Transverse colon (tissue), 4 donors: ENCODE data around the gene GRHL1. TPM values are rescaled to one million over a fixed set of nuclear protein-coding genes. Genes with fewer than 3 reads are reported as not detected.

Experiments used
- DNase-seq: peaks from one replicate; pipeline ENCODE4 v3.0.0-alpha.2; 2019
- H3K27ac ChIP-seq, 4 donors: fragments of 200-600 bp; sonication (generic); 2 replicates each; pipeline ENCODE4 v1.5.1; 2016 to 2018; ENCODE audit warnings: inconsistent platforms in 4 of 4
- H3K27me3 ChIP-seq: fragments of 200-600 bp; sonication (generic); 2 replicates; pipeline ENCODE4 v1.5.1; 2017; ENCODE audit warnings: inconsistent platforms
- H3K36me3 ChIP-seq, 4 donors: fragments of 200-600 bp; sonication (generic); 2 replicates each; pipeline ENCODE4 v1.5.1; 2017 to 2019; ENCODE audit warnings: inconsistent platforms in 4 of 4
- H3K4me1 ChIP-seq, 4 donors: fragments of 200-600 bp; sonication (generic); 2 replicates each; pipeline ENCODE4 v1.5.1; 2017 to 2020; ENCODE audit warnings: inconsistent platforms in 4 of 4
- H3K4me3 ChIP-seq, 4 donors: fragments of 200-600 bp; sonication (generic); 1 replicate in 1 of 4; 2 replicates in 3 of 4; pipeline versions ENCODE4 v1.5.1 to v1.6.1; 2017 to 2019; ENCODE audit warnings: inconsistent platforms in 4 of 4
- H3K9me3 ChIP-seq, 2 donors: fragments of 200-600 bp; sonication (generic); 2 replicates each; pipeline ENCODE4 v1.5.1; 2017 to 2019; ENCODE audit warnings: inconsistent platforms in 2 of 2
- CTCF ChIP-seq, 5 experiments: fragments of 200-600 bp in 3 of 5; fragments of 450-650 bp in 2 of 5; sonication (generic) in 3 of 5; IDR thresholded peaks; 1 replicate in 2 of 5; 2 replicates in 3 of 5; pipeline ENCODE4 v1.5.1; 2016 to 2017; ENCODE audit warnings: antibody characterized with exemption in 5 of 5, inconsistent platforms in 3 of 5, mild to moderate bottlenecking in 2 of 5, moderate library complexity in 1 of 5
- EP300 ChIP-seq: sonication (generic); formaldehyde crosslinking; IDR thresholded peaks from one replicate; pipeline ENCODE4 v1.6.1; 2017; ENCODE audit warnings: antibody characterized with exemption, low read depth
- POLR2A ChIP-seq: fragments of 450-650 bp; IDR thresholded peaks from one replicate; pipeline ENCODE4 v1.6.1; 2016; ENCODE audit warnings: antibody characterized with exemption, mild to moderate bottlenecking, moderate library complexity
- POLR2AphosphoS5 ChIP-seq, 3 donors: sonication (generic); formaldehyde crosslinking; IDR thresholded peaks; one replicate each; pipeline ENCODE4 v1.6.1; 2016; ENCODE audit warnings: antibody characterized with exemption in 3 of 3
- WGBS, 2 donors: methylation state at CpG; one replicate each; pipeline ENCODE4 v1.1.5; 2018; ENCODE audit warnings: low coverage in 1 of 2; 5-methylcytosine and 5-hydroxymethylcytosine counted together
- in situ Hi-C, 4 donors: fragments of 200-750 bp; cut with MboI; loops; one replicate each; pipeline versions ENCODE4 v1.15.0 to v1.15.1; 2017; ENCODE audit warnings: low sequenced_read_pairs in 3 of 4, low pct_ligation_motif_present in 1 of 4, low pct_unique_long_range_greater_than_20kb in 1 of 4
- intact Hi-C: fragments of 100-400 bp; cut with DNase I; formaldehyde crosslinking; loops from one replicate; pipeline ENCODE4 v1.15.1; 2023; ENCODE audit warnings: low total_unique reads
- total RNA-seq, 4 donors: library from RNA; depleted of rRNA; stranded (reverse); fragments of >200 nt; gene quantifications; one replicate each; pipeline ENCODE4 v1.1.0, GENCODE V29; 2016

Gene GRHL1
- total RNA-seq, 4 donors from 2014 or later = 0.55 to 24.7 (median 1.3) TPM; not detected in 1

- Histone ChIP-seq H3K9me3 (no peaks in the 10 kb centered on the region), H3K27ac (no peak overlapping the region), H3K27me3 (no peaks in the 10 kb centered on the region), H3K36me3 (no peaks in the 10 kb centered on the region), H3K4me1 (peaks cover 0 to 20% (median 12%) of the 10 kb centered on the region in 4 donors), H3K4me3 (no peak overlapping the region)
- in situ Hi-C loops (no loop called here), intact Hi-C loops (no loop called here)
- WGBS, 2 donors = 63 to 75% methylated on average over 5 to 13 of the region's 13 CpGs
- DNase-seq = no peak
- TF ChIP-seq POLR2A (no peak), POLR2AphosphoS5 (IDR thresholded peaks at IDR 0.05) (no peak), EP300 (no peak), CTCF (IDR thresholded peaks at IDR 0.05) (no peak)
These were observed 21.4 kb downstream of the GRHL1 start for GRCh38 chr2:9972621-9973479.

- 76 to 82% methylated on average over 3 to 6 of the region's 6 CpGs for WGBS, 2 donors
- in situ Hi-C loops = no loop called here
- Histone ChIP-seq H3K4me1 (peaks cover 0 to 20% (median 12%) of the 10 kb centered on the region in 4 donors), H3K27ac (no peak overlapping the region), H3K9me3 (no peaks in the 10 kb centered on the region), H3K27me3 (no peaks in the 10 kb centered on the region), H3K36me3 (no peaks in the 10 kb centered on the region), H3K4me3 (no peak overlapping the region)
- DNase-seq = no peak
- intact Hi-C loops = no loop called here
- TF ChIP-seq POLR2A (no peak), POLR2AphosphoS5 (IDR thresholded peaks at IDR 0.05) (no peak)
These were observed 22.2 kb downstream of the GRHL1 start for GRCh38 chr2:9973690-9974089.

- H3K27ac ChIP-seq = peak overlapping the region in 2 of 4 donors; percentile 37 to 58
- intact Hi-C loops = no loop called here
- in situ Hi-C loops = no loop called here
- H3K27me3 ChIP-seq = no peaks in the 10 kb centered on the region
- 82 to 88% methylated on average over 4 of the region's 4 CpGs for WGBS, 2 donors
- DNase-seq = no peak
- peaks cover 0 to 20% (median 12%) of the 10 kb centered on the region in 4 donors for H3K4me1 ChIP-seq
- H3K36me3 ChIP-seq = no peaks in the 10 kb centered on the region
- no peak overlapping the region for H3K4me3 ChIP-seq
- no peaks in the 10 kb centered on the region for H3K9me3 ChIP-seq
- TF ChIP-seq POLR2AphosphoS5 (IDR thresholded peaks at IDR 0.05) (no peak), EP300 (no peak), POLR2A (no peak), CTCF (IDR thresholded peaks at IDR 0.05) (no peak)
These were observed 22.9 kb downstream of the GRHL1 start for GRCh38 chr2:9974343-9974742.

- no peaks in the 10 kb centered on the region for H3K9me3 ChIP-seq
- in situ Hi-C loops = no loop called here
- no peaks in the 10 kb centered on the region for H3K27me3 ChIP-seq
- peak overlapping the region in 3 of 4 donors; percentile 37 to 58 (median 57) for H3K27ac ChIP-seq
- no peaks in the 10 kb centered on the region for H3K36me3 ChIP-seq
- H3K4me3 ChIP-seq = no peak overlapping the region
- H3K4me1 ChIP-seq = peaks cover 0 to 20% (median 12%) of the 10 kb centered on the region in 4 donors
- WGBS, 2 donors = 40 to 42% methylated on average over 3 to 10 of the region's 10 CpGs
- TF ChIP-seq POLR2A (no peak), EP300 (no peak)
- no peak for DNase-seq
- intact Hi-C loops = no loop called here
These were observed 23.8 kb downstream of the GRHL1 start for GRCh38 chr2:9975328-9975727.

GRCh38 chr2:9975805-9976447 lies 24.4 kb downstream of the GRHL1 start:
- TF ChIP-seq POLR2A = no peak
- no peak for TF ChIP-seq CTCF (IDR thresholded peaks at IDR 0.05)
- TF ChIP-seq POLR2AphosphoS5 (IDR thresholded peaks at IDR 0.05) = peak in 2 of 3 donors; percentile 46 to 63
- no peak for TF ChIP-seq EP300
- Histone ChIP-seq H3K27me3 (no peaks in the 10 kb centered on the region), H3K4me1 (peaks cover 0 to 20% (median 12%) of the 10 kb centered on the region in 4 donors), H3K27ac (peak overlapping the region in 3 of 4 donors; percentile 37 to 58 (median 57)), H3K4me3 (no peak overlapping the region), H3K36me3 (no peaks in the 10 kb centered on the region), H3K9me3 (no peaks in the 10 kb centered on the region)
- intact Hi-C loops = no loop called here
- in situ Hi-C loops = no loop called here
- WGBS, 2 donors = 27 to 56% methylated on average over 6 to 9 of the region's 9 CpGs
- DNase-seq = no peak
